ENCODE results near the gene CACNA1D. TPM values are rescaled to one million over a fixed set of nuclear protein-coding genes. Genes with fewer than 3 reads are reported as not detected.

CACNA1D gene
- total RNA-seq, 3 donors from 2014 or later: 0.96 to 50.3 (median 32.1) TPM

- no peak for TF ChIP-seq CTCF (IDR thresholded peaks at IDR 0.05)
- TF ChIP-seq POLR2A (IDR thresholded peaks at IDR 0.05): no peak
- no peak for TF ChIP-seq POLR2AphosphoS5 (IDR thresholded peaks at IDR 0.05)
- no peak overlapping the region for H3K4me3 ChIP-seq
- no peaks in the 10 kb centered on the region for H3K27me3 ChIP-seq
- no peaks in the 10 kb centered on the region for H3K36me3 ChIP-seq
- intact Hi-C loops (cut with DNase I; ENCODE audit: low total_unique reads): no loop called here
- no peak for DNase-seq (ENCODE audit: low spot score in 2 of 2)
- H3K9me3 ChIP-seq: no peaks in the 10 kb centered on the region
- H3K27ac ChIP-seq: no peak overlapping the region
- H3K4me1 ChIP-seq: no peaks in the 10 kb centered on the region
Measured at GRCh38 chr3:53807117-53807810, 312.9 kb downstream of the CACNA1D start.

- H3K9me3 ChIP-seq: no peaks in the 10 kb centered on the region
- no peak overlapping the region for H3K4me3 ChIP-seq
- no peaks in the 10 kb centered on the region for H3K27me3 ChIP-seq
- DNase-seq (ENCODE audit: low spot score in 2 of 2): no peak
- no peaks in the 10 kb centered on the region for H3K4me1 ChIP-seq
- no peaks in the 10 kb centered on the region for H3K36me3 ChIP-seq
- no peak overlapping the region for H3K27ac ChIP-seq
- TF ChIP-seq POLR2A (IDR thresholded peaks at IDR 0.05) (no peak), CTCF (IDR thresholded peaks at IDR 0.05) (no peak), POLR2AphosphoS5 (IDR thresholded peaks at IDR 0.05) (no peak)
- intact Hi-C loops (cut with DNase I; ENCODE audit: low total_unique reads): no loop called here
Measured at GRCh38 chr3:53808496-53808895, 314.1 kb downstream of the CACNA1D start.

- Histone ChIP-seq H3K27ac (no peak overlapping the region), H3K4me1 (no peaks in the 10 kb centered on the region), H3K4me3 (no peak overlapping the region), H3K36me3 (no peaks in the 10 kb centered on the region), H3K27me3 (no peaks in the 10 kb centered on the region), H3K9me3 (no peaks in the 10 kb centered on the region)
- intact Hi-C loops (cut with DNase I; ENCODE audit: low total_unique reads): no loop called here
- TF ChIP-seq POLR2AphosphoS5 (IDR thresholded peaks at IDR 0.05): no peak
- TF ChIP-seq CTCF (IDR thresholded peaks at IDR 0.05): no peak
- no peak for TF ChIP-seq POLR2A (IDR thresholded peaks at IDR 0.05)
- no peak for DNase-seq (ENCODE audit: low spot score in 2 of 2)
Measured at GRCh38 chr3:53809267-53809666, 314.9 kb downstream of the CACNA1D start.

- no peak overlapping the region for H3K27ac ChIP-seq
- DNase-seq (ENCODE audit: low spot score in 2 of 2): no peak
- no peak overlapping the region for H3K4me3 ChIP-seq
- no peaks in the 10 kb centered on the region for H3K4me1 ChIP-seq
- H3K27me3 ChIP-seq: no peaks in the 10 kb centered on the region
- no peaks in the 10 kb centered on the region for H3K9me3 ChIP-seq
- intact Hi-C loops (cut with DNase I; ENCODE audit: low total_unique reads): no loop called here
- H3K36me3 ChIP-seq: no peaks in the 10 kb centered on the region
- TF ChIP-seq CTCF (IDR thresholded peaks at IDR 0.05) (no peak), POLR2AphosphoS5 (IDR thresholded peaks at IDR 0.05) (no peak), POLR2A (IDR thresholded peaks at IDR 0.05) (no peak)
Measured at GRCh38 chr3:53809764-53810400, 315.5 kb downstream of the CACNA1D start.

- DNase-seq (ENCODE audit: low spot score in 2 of 2): no peak
- Histone ChIP-seq H3K4me1 (no peaks in the 10 kb centered on the region), H3K4me3 (no peak overlapping the region), H3K9me3 (no peaks in the 10 kb centered on the region), H3K27me3 (no peaks in the 10 kb centered on the region), H3K36me3 (no peaks in the 10 kb centered on the region), H3K27ac (no peak overlapping the region)
- intact Hi-C loops (cut with DNase I; ENCODE audit: low total_unique reads): no loop called here
- no peak for TF ChIP-seq CTCF (IDR thresholded peaks at IDR 0.05)
- TF ChIP-seq POLR2AphosphoS5 (IDR thresholded peaks at IDR 0.05): no peak
- TF ChIP-seq POLR2A (IDR thresholded peaks at IDR 0.05): no peak
Measured at GRCh38 chr3:53811143-53811927, 316.9 kb downstream of the CACNA1D start.
